ENCODE data around the gene CYP27A1.

- TF ChIP-seq CTCF (IDR thresholded peaks at IDR 0.05) (no peak), POLR2A (IDR thresholded peaks at IDR 0.05) (no peak)
Observed at GRCh38 chr2:218814540-218815243, 32.7 kb downstream of the CYP27A1 start.

Data from heart left ventricle (tissue), 13 donors.